GM19240 (cell line): Measurements from ENCODE around the gene SNCA.

ENCODE experiments used
- DNase-seq: peaks from one replicate; pipeline ENCODE4 v3.0.0; 2011; ENCODE audit warnings: low spot score; ENCODE audit not compliant: insufficient read length

The SNCA gene

GRCh38 chr4:89836897-89837384 is at the start of gene SNCA:
SNCA (minus strand) TSS chr4:89837161; CDS start chr4:89835667, 1,494 bp downstream.
- DNase-seq, result no peak

GRCh38 chr4:89879215-89879614 is 42.3 kb upstream of the SNCA start:
- DNase-seq, result no peak

- no peak for DNase-seq
These were observed 41.6 kb upstream of the SNCA start for GRCh38 chr4:89878611-89879010.

- DNase-seq, result no peak
These were observed 39.6 kb upstream of the SNCA start for GRCh38 chr4:89876548-89876947.

- DNase-seq, result no peak
These were observed 34.2 kb upstream of the SNCA start for GRCh38 chr4:89871211-89871610.

- DNase-seq, result no peak
These were observed 32.1 kb upstream of the SNCA start for GRCh38 chr4:89868999-89869589.

DNA sequence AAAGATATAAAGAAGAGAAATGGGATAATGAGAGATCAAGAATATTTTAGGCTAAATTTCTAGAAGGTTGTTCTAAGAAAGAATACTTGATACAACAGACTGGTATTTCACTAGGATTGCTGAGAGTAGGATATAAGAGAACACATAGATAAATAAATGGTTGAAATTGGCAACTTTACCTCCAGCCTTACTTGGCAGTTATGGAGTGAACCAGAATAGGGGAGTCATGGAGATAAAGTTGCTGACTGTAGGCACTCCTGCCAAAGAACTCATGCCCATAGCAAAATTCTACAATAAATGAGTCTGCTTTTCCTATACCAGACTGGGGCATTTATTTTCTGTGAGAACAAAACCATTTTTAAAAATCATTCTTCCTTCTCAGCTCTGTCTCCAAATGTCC is 31.3 kb upstream of the SNCA start:
- no peak for DNase-seq

DNA sequence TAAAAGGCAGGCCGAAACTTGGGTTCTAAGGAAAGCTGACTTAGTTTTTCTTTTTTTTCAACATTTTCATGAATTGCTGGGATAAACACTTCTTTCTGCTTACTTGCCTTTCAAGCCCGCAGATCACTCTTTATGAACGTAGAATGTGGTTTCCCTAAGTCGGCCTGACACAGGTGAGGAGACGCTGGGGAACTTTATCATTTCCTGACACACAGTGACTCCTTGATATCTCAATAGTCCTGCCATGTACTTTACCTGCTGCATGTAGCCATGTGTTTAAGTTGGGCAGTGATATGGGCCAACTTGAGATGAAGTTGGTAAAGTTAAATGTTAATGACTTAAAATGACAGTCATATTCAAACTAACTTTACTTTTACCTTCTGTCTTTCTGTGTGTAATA is 26.6 kb upstream of the SNCA start:
- DNase-seq, result no peak

DNA sequence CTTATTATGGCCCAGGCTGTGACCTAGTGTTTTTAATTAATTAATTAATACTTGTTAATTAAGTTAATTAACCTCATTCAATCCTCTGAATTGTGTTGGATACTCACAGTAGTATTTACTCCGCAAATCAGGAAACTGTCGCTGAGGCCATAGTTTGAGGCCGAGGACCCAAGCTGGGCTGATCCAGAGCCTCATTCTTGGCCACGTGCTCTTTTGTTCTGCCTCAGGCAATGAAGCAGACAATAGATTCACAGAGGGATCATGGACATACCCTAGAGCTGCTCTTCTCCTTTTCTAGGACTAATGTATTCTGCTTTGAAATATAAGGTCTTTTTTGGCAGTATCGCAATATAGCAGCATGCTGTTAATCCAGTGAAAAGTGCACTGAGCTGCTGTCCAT is 24.0 kb upstream of the SNCA start:
- no peak for DNase-seq

DNA sequence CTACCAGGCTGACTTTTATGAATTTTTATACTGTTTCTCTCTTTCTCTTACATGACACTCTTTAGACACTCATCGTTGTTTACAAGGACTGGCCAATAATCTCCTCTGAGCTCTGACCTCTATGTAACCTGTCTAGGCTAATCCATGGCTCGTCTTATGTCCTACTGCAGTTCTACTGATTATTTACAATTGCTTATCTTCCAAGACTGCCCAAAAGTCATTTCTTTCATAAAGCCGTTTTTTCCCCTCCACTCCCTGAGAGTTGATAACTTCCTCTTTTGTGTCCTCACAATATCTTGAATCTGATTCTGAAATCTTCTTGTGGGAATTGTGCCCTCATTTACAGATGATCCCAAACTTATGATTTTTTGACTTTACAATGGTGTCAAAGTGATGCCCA is 18.3 kb upstream of the SNCA start:
- no peak for DNase-seq

DNA sequence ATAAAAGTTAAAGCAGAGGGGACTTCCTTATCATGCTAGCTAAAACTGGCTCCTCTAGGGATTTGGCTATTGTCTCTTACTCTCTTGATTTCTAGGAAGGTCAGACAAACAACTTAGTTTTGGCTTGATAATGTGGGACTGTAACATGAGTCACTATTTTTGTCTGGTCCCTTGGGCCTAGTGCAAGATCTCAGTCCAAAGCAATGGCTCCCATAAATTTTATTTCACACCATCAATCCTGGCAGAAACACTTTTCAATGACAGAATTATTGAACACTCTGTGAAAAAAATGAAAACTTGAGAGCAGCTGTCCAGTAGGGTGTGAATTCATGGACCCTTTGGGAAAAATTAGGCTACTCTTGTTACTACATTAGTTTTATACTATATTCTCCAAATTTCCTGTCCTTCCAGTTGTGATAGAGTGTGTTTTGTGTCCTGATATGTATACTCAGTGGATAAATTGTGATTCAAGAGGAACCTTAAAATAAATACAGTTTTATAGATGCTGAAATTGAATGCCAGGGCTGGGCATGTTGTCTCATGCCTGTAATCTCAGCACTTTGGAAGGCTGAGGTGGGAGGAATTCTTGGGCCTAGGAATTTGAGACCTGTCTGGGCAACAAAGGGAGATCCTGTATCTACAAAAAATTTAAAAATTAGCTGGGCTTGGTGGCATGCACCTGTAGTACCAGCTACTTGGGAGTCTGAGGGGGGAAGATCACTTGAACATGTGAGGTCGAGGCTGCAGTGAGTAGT is 10.8 kb upstream of the SNCA start:
- DNase-seq, result no peak

DNA sequence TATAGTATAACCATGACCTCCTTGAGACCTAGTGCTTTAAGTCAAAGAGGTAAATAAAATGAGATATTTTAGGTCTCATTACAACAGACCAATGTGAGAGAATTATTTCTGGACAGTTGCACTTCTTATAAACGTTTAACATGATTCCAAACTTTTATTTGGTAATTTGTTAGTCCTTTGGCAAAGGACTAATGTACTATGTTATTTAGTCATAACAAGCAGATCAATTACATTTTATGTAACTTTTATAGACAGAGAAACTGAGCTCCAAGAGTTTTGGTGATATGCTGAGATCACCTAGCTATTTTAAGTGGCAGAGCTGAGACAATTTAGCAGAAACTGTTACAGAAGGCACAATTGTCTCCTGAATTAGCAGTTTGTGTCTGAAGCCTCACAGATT is 2.6 kb upstream of the SNCA start:
- DNase-seq, result no peak

DNA sequence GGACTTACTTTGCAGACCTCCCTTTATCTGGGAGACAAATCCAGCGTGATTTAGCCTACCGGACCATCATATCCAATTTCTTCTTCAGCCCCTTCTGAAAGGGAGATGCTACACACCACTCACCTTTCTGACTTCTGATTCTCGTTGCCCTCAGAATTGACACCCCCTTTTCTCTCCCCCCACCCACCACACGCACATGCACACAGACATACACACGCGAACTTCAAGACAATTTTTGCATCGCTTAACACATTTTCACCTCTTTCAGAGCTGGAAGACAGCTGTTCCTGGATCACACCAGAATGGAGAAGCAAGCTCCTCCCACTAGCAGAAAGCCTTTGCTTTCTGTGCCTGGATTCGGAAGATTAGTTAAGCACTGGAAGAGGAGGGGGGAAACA is 1.0 kb upstream of the SNCA start:
- DNase-seq, result no peak

DNA sequence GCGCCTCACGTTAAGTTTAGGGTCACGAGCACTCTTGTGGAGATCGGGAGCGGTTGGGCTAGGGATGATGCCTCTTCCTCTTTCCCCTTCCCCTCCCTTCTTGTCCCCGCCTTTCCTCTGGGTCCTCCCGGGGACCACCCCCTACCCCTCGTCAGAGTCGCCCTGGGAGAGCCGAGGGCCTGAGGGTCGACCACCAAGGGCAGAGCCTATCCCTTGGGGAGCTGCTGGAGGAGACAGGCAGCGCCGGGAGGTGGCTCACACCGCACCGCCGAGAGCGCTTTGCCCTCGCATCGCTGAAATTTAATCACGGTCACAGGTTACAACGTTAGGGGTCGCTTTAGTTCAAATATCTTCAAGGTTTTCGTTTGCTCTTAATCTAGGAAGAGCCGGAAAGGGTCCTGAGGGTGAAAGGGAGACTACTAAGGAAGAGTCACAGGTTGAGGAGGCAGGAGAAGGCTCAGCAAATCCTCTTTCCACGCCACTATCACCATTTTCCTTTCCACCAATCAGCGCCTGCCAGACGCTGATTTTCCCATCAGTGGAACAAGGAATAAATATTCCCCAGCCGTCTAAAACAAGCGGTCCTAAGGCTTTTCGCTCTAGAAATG is 528 bp upstream of the SNCA start:
- DNase-seq, result no peak

DNA sequence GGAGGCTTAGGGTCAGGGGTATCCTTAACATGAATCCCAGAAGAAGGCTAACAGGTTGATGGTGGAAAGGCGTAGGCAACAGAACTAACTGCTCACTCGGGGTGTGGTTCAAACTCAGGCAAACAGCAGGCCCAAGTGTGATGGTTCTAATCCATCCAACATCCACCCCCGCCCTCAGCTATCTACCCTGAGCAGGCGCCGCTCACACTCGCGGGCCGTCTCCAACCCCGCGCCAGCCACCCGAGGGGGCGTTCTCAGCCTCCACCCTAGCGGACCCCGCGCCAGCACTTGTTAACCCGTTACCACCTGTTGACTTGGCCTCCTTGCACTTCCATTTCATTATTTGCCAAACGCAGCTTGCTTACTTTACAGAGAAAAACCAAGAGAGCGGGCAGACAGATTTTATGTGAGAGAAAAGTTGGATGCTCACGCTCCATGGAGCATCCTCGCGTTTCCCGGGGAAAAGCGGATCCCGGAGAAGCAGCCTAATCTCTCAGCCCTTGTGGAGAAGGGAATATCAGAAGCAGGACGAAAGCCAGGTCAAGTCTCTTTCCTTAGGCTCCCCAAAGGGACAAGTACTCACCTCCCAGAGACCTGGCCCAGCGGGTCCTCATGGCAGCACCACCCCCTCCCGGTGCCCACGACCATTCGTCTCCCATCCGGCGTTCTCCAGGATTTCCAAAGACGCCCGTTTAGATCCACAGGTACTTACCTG is 773 bp downstream of the SNCA start:
- DNase-seq, result no peak

- DNase-seq, result no peak
These were observed 1.5 kb downstream of the SNCA start for GRCh38 chr4:89835413-89835812.

- DNase-seq, result no peak
These were observed 2.3 kb downstream of the SNCA start for GRCh38 chr4:89834486-89835209.

DNA sequence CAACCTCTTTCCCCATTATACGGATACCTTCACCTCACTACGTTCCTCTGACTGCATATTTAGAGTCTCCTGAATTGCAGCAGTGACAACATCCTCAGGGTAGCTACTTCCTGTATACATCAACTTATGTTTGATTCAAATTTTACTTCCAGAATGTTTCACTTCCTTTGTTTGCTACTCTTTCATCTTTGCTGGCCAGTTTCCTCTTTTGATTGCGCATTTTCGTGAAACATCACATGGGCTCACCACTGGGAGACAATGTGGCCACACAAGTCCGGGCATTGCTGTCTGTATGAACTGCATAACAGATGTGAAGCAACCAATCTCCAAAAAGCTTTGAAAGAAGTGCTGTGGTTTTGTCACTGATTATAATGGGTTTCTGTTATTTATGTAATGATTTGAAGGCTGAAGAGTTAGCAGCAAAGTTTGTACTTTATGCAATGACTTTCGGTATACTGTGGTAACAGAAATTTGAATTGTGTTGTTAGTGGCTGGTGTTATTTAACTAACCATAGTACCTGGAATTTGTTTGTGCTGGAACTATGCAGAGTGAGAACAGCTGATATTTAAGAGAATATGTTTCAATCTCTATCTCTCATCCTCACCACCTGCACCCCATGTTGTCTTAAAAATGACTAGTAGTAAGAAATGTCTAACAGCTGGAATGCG is 7.4 kb downstream of the SNCA start:
- DNase-seq, result peak; percentile 3

DNA sequence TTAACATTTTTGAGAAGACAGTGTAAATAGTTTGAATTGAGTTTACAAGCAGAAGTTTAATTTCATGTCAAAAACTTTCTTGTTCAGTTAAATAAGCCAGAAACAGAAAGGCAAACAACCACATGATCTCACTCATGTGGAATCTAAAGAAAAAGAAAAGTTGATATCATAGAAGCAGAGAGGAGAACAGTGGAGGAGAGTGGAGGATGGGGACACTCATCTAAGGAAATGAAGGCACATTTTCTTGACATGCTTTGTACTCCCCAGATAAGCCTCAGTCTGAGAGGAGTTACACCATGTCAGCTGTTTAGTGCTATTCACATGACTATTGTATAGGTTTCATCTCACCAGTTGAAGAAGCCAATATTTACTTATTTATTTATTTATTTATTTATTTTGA is 13.5 kb downstream of the SNCA start:
- no peak for DNase-seq

DNA sequence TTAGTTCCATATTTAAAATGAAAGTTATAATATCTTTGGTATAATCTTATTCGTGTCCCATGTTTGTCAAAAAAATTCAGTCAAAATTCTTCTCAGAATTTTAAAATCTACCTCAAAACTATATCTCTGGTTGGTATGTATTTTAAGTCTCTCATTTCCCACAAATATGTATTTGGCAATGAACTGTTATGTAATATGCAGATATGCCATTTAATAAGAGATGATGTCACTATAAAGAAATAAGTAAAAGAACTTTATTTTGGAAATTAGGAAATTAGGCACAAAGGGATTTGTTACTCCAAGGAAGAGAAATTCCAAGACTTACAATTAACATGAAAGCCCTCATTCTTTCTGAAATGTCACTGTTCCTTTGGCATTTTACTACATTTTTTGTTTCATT is 15.3 kb downstream of the SNCA start:
- no peak for DNase-seq

DNA sequence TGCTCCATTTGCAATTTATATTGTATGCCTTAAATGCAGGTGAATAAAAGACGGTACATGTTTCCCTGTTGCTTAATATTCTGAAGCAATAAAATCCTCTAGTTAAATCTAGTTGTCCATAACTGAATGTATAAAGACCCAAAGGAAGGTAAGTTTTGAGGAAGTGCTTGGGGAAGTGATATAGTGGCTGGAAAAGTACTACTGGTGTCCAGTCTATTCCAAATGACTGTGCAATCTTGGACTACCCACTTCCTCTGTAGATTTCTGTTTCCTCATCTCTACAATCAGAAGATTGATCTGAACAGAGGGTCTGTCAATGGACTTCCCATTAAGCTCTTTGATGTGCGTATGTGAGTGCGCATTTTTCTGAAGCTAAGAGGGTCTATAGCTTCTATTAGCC is 17.0 kb downstream of the SNCA start:
- no peak for DNase-seq
